CD4-positive, alpha-beta T cell treated with Interleukin-12 subunit alpha and Interleukin-12 subunit beta, for 1 hour (primary cell): ENCODE measurements around the gene CXCL13.
A peak's percentile ranks its signal among the peaks of the same experiment; 100 is the strongest.
"Not testable (repeated sequence)": the region's sequence is repeated elsewhere in the genome, so short reads cannot be mapped to it uniquely, and the experiment has no call there.

Source experiments
- DNase-seq: peaks from one replicate; pipeline ENCODE4 v3.0.0-alpha.2; 2020

Gene CXCL13, protein sequence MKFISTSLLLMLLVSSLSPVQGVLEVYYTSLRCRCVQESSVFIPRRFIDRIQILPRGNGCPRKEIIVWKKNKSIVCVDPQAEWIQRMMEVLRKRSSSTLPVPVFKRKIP

GRCh38 chr4:77605210-77605902 lies at the start of gene CXCL13:
CXCL13 (plus strand) TSS chr4:77605820; CDS start chr4:77605866, 46 bp downstream.
- no peak for DNase-seq

GRCh38 chr4:77560170-77560569 lies 45.5 kb upstream of the CXCL13 start:
- no peak for DNase-seq

- DNase-seq, result not testable (repeated sequence)
Measured at GRCh38 chr4:77561720-77562119, 43.9 kb upstream of the CXCL13 start.

DNA sequence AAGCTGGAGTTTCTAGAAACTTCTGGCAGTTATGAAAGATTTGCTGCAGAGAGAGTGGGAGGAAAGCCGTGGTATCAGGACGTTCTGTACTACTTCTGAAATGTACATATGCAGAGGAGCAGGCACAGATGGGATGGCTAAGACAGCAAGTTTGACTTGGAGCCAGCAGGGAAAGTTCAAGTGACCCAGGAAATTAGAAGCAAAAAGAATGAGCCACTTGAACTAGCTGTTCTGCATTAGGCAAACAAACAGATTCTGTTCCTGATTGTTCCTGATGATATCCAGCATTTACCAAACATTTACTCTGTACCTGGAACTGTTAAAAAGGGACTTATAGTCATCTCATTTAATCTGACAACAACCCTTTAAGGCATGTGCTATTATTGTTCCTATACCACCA lies 41.4 kb upstream of the CXCL13 start:
- DNase-seq, result no peak

- DNase-seq, result no peak
Measured at GRCh38 chr4:77566148-77566547, 39.5 kb upstream of the CXCL13 start.

DNA sequence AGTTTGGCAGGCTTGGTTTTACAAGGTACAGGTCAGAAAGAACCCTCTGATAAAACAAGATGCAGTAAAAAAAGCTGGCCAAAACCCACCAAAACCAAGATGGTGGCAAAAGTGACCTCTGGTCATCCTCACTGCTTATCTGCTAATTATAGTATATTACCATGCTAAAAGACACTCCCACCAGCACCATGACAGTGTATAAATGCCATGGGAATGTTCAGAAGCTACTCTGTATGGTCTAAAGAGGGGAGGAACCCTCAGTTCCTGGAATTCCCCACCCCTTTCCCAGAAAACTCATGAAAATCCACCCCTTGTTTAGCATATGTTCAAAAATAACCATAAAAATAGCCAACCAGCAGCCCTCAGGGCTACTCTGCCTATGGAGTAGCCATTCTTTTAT lies 38.1 kb upstream of the CXCL13 start:
- no peak for DNase-seq

- DNase-seq, result not testable (repeated sequence)
Measured at GRCh38 chr4:77570508-77571214, 35.0 kb upstream of the CXCL13 start.

GRCh38 chr4:77576351-77576750 lies 29.3 kb upstream of the CXCL13 start:
- no peak for DNase-seq

GRCh38 chr4:77578145-77578544 lies 27.5 kb upstream of the CXCL13 start:
- DNase-seq, result no peak

GRCh38 chr4:77579406-77580076 lies 26.1 kb upstream of the CXCL13 start:
- no peak for DNase-seq

GRCh38 chr4:77581724-77582123 lies 23.9 kb upstream of the CXCL13 start:
- DNase-seq, result no peak

- DNase-seq, result no peak
Measured at GRCh38 chr4:77582156-77582555, 23.5 kb upstream of the CXCL13 start.

DNA sequence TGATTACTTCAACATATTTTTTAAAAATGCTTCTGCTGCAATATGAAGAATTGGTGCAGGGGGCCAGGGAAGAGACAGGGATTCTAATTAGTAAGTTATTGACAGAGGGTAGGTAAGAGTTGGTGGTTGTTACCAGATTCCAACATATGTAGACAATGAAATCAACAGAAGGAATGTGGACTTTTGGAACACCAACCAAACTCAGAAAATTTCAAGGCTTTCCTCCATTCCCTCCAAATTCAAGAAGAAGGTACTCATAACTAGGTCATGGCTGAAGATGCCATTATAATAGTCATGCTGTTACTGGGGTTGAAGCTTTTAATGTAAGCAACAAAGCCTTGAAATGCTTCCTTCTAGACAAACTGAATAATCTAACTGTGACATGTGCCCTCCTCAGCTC lies 22.9 kb upstream of the CXCL13 start:
- DNase-seq, result no peak

- DNase-seq, result peak; percentile 49
Measured at GRCh38 chr4:77586951-77587383, 18.7 kb upstream of the CXCL13 start.

DNA sequence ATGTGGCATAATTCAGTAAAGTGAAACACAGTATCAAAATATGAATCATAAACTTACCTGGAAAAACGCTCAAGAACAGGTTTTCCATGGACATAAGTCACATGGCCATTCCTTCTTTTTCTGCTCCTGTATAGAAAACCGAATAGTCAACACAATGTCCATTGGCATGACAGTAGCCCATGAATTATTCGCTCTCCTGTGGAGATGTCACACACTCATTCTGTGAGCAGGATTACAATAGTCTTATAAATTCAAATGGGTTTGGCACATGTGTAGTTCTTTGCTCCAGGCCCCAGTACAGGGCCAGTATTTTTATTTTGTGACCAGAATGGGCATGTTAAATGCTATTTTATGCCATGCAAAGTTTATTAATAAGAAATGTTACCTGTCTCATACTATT lies 15.1 kb upstream of the CXCL13 start:
- DNase-seq, result no peak

- no peak for DNase-seq
Measured at GRCh38 chr4:77591532-77591931, 14.1 kb upstream of the CXCL13 start.

DNA sequence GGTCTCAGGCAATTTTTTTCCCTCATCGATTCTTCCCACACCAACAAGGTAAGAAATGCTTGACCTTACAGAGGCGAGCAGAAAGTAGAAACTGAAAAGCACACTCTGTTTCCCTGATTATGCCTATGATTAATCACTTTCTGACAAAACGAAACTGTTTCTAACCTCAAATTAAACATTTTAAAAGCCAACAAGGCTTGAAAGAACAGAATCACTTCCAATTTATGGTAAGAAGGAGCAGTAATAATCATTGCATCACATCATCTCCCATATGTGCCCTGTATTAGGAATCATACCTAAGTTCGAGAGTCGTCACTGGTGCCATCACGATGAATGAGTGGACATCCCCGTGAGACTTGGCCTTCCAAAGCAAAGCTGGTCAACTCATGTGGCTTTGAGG lies 12.5 kb upstream of the CXCL13 start:
- DNase-seq, result no peak

DNA sequence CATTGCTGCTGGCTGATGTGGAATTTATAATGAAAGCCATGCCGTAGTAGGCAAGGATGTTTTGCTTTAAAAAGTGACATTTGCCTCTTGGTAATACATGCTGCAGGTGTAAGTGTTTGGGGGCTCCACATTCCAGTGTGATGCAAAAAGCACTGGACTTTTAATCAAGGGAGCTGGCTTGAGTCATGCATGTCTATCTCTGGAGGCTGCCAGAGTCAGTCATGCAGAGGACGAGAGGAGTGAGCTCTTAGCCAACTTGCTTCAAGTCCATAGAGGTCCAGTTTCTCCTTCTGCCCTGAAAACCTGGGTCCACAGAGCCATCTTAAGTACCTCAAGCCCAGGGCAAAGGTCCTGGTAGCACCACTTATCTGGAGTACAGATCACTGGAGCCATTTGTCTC lies 11.6 kb upstream of the CXCL13 start:
- no peak for DNase-seq

DNA sequence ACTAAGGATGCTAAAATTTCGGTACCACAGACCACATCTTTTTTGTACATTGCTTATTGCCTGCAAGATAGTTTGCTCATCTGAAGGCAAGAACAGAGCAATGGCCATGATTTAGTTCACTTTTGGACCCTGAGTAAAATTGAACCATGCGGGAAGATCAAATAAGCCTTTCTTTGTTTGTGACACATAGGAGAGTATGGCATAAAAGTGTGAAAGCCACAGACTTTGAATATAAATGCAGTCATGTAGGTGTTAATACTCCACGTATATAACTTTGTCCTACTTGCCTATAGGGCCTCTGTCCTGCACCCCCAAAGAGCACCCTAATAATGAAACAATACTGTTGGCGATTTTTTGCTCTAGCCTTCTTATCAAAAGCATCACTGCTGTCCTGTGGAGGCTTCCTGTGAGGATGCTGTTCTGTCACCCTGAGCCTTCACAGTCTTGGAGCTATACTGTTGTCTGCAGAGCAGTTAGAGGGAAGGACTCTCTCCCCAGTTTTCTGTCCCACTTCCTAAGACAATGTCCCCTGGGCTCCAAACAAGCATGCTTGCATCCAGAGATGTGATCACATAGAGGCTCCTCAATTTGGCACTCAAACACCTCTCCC lies 10.2 kb upstream of the CXCL13 start:
- DNase-seq, result no peak

- no peak for DNase-seq
Measured at GRCh38 chr4:77599378-77599777, 6.2 kb upstream of the CXCL13 start.

GRCh38 chr4:77600521-77601451 lies 4.8 kb upstream of the CXCL13 start:
- DNase-seq, result peak; percentile 45

DNA sequence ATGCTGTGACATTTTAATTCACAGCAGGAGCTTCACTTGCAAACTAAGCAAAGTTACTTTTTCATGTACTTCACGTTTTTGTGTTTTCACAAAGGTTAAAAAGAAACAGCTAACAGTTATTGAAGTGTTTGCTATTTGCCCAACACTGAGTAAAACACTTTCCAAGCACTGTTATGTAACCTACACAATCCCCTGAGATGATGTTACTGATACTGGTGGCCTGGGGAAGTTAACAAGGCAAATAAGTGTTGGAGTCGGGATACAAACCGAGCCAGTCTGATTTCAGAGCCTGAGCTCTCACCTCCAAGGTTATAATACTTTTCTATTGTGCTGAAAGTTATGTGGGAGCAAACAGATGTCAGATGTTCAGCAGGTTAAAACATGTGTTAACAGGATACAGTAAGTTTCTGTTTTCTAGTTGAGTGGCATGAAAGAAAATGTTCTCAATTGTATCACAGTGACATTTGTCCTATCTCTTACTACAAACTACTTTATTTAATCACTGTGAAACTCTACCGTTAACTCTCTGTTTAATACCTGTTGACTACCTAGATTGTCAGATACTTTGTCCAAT lies 3.9 kb upstream of the CXCL13 start:
- no peak for DNase-seq
